NCI-H226 (cell line): ENCODE data around the gene RAD18.
A peak's percentile ranks its signal among the peaks of the same experiment; 100 is the strongest.

Experiments
- DNase-seq: peaks from one replicate; pipeline ENCODE4 v3.0.0-alpha.2; 2015

The RAD18 gene

GRCh38 chr3:8856721-8857120, 106.6 kb downstream of the RAD18 start:
- no peak for DNase-seq

GRCh38 chr3:8856071-8856470, 107.2 kb downstream of the RAD18 start:
- DNase-seq = no peak

- peak; percentile 35 for DNase-seq
These were observed 108.6 kb downstream of the RAD18 start for GRCh38 chr3:8854656-8855055.

GRCh38 chr3:8853081-8853480, 110.2 kb downstream of the RAD18 start:
- no peak for DNase-seq

GRCh38 chr3:8852511-8852910, 110.8 kb downstream of the RAD18 start:
- no peak for DNase-seq

- DNase-seq = peak; percentile 85
These were observed 111.6 kb downstream of the RAD18 start for GRCh38 chr3:8851703-8852102.

- DNase-seq = peak; percentile 80
These were observed 114.6 kb downstream of the RAD18 start for GRCh38 chr3:8848696-8849131.

- DNase-seq = no peak
These were observed 116.0 kb downstream of the RAD18 start for GRCh38 chr3:8847317-8847716.

- no peak for DNase-seq
These were observed 117.1 kb downstream of the RAD18 start for GRCh38 chr3:8846176-8846575.

- no peak for DNase-seq
These were observed 117.6 kb downstream of the RAD18 start for GRCh38 chr3:8845641-8846040.

- no peak for DNase-seq
These were observed 119.9 kb downstream of the RAD18 start for GRCh38 chr3:8843347-8843746.

GRCh38 chr3:8842293-8842692, 121.0 kb downstream of the RAD18 start:
- DNase-seq = no peak

- no peak for DNase-seq
These were observed 121.8 kb downstream of the RAD18 start for GRCh38 chr3:8841472-8841871.

- DNase-seq = peak; percentile 94
These were observed 122.7 kb downstream of the RAD18 start for GRCh38 chr3:8840556-8840955.

GRCh38 chr3:8839607-8840325, 123.5 kb downstream of the RAD18 start:
- DNase-seq = no peak

- DNase-seq = no peak
These were observed 124.4 kb downstream of the RAD18 start for GRCh38 chr3:8838765-8839423.

GRCh38 chr3:8838234-8838633, 125.0 kb downstream of the RAD18 start:
- DNase-seq = no peak

GRCh38 chr3:8837162-8837561, 126.1 kb downstream of the RAD18 start:
- peak; percentile 69 for DNase-seq

- no peak for DNase-seq
These were observed 127.2 kb downstream of the RAD18 start for GRCh38 chr3:8836096-8836495.

- DNase-seq = no peak
These were observed 127.9 kb downstream of the RAD18 start for GRCh38 chr3:8835385-8835784.

GRCh38 chr3:8834974-8835373, 128.3 kb downstream of the RAD18 start:
- no peak for DNase-seq

- DNase-seq = no peak
These were observed 135.6 kb downstream of the RAD18 start for GRCh38 chr3:8827641-8828040.
